Activated CD4-positive, CD25-positive, alpha-beta regulatory T cell treated with anti-CD3 and anti-CD28 coated beads, Interleukin-2, amount 50 U/mL, for 72 hours (primary cell): ENCODE data around the gene ZBTB11.
"Not testable (repeated sequence)": the region's sequence is repeated elsewhere in the genome, so short reads cannot be mapped to it uniquely, and the experiment has no call there.

Experiments used
- DNase-seq: peaks from one replicate; pipeline ENCODE4 v3.0.0; 2021

The ZBTB11 gene

GRCh38 chr3:101617478-101617877, 59.5 kb downstream of the ZBTB11 start:
- no peak for DNase-seq

DNA sequence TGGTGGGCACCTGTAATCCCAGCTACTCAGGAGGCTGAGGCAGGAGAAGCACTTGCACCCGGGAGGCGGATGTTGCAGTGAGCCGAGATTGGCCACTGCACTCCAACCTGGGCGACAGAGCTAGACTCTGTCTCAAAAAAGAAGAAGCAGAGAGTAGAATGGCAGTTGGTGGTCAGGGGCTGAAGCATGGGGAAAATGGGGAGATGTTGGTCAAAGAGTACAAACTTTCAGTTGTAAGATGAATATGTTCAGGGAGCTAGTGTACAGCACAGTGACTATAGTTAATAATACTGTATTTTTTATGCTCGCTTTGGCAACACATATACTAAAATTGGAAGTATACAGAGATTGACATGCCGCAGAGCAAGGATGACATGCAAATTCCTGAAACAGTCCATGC, 61.4 kb downstream of the ZBTB11 start:
- no peak for DNase-seq

DNA sequence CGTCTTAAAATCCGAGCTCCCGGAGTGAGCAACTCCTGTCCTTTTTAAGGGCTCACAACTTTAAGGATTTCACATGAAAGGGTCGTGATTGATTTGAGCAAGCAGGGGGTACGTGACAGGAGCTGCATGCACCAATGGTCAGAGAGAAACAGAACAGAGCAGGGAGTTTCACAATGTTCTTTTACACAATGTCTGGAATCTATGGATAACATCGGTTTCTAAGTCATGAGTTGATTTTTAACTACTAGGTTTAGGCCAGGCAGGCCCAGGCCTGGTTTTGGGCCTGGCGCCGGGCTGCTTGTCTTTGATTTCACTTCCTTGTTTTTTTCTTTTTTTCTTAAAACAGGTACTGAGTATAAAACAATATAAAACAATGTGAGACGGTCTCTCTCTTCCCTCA, 63.9 kb downstream of the ZBTB11 start:
- not testable (repeated sequence) for DNase-seq

- DNase-seq: no peak
Measured at GRCh38 chr3:101611023-101611422, 65.9 kb downstream of the ZBTB11 start.

- not testable (repeated sequence) for DNase-seq
Measured at GRCh38 chr3:101605398-101605797, 71.5 kb downstream of the ZBTB11 start.

DNA sequence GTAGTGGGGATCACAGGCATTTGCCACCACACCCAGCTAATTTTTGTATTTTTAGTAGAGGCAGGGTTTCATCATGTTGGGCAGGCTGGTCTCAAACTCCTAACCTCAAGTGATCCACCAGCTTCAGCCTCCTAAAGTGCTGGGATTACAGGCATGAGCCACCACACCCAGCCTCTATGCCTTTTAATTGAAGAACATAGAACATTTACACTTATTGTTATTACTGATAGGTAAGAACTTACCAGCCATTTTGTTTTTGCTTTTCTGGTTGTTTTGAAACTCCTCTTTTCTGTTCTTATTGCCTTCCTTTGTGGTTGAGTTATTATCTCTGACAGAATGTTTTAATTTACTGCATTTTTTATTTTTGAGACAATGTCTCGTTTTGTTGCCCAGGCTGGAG, 73.7 kb downstream of the ZBTB11 start:
- no peak for DNase-seq

DNA sequence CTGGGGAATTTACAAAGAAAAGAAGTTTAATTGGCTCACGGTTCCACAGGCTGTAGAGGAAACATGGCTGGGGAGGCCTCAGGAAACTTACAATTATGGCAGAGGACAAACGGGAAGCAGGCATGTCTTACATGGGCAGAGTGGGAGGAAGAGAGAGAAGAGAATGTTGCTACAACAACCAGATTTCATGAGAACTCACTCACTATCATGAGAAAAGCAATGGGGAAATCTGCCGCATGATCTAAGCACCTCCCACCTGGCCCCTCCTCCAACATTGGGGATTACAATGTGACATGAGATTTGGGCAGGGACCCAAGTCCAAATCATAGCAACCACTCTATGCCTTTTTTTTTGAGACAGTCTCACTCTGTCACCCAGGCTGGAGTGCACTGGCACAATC, 74.2 kb downstream of the ZBTB11 start:
- no peak for DNase-seq
